GM10266 (cell line): ENCODE data around the gene ACVR2B.
A peak's percentile ranks its signal among the peaks of the same experiment; 100 is the strongest.

Experiments
- DNase-seq: peaks from one replicate; pipeline ENCODE4 v3.0.0; 2012; ENCODE audit errors: extremely low spot score
- CTCF ChIP-seq: IDR thresholded peaks from 2 replicates; pipeline ENCODE4 v1.5.1; 2012; ENCODE audit warnings: mild to moderate bottlenecking, low read depth; ENCODE audit not compliant: control insufficient read depth, insufficient read depth; ENCODE audit errors: missing control alignments

ACVR2B gene

GRCh38 chr3:38446085-38446686 is 7.5 kb upstream of the ACVR2B start:
- TF ChIP-seq CTCF = no peak
- DNase-seq = no peak

- no peak for DNase-seq
- TF ChIP-seq CTCF = no peak
Observed at GRCh38 chr3:38446812-38447211, 6.9 kb upstream of the ACVR2B start.

GRCh38 chr3:38450853-38451252 is 2.8 kb upstream of the ACVR2B start:
- DNase-seq = no peak

GRCh38 chr3:38453913-38454177 is 155 bp downstream of the ACVR2B start:
- DNase-seq = no peak
- no peak for TF ChIP-seq CTCF

More at GRCh38 chr3:38450853-38451252, 2.8 kb upstream of the ACVR2B start:
- no peak for TF ChIP-seq CTCF

GRCh38 chr3:38454178-38454883 is 641 bp downstream of the ACVR2B start:
- TF ChIP-seq CTCF = no peak
- DNase-seq = peak; percentile 74

- peak; percentile 67 for DNase-seq
- no peak for TF ChIP-seq CTCF
Observed at GRCh38 chr3:38454884-38455638, 1.4 kb downstream of the ACVR2B start.
